ENCODE data around the gene CDK17. TPM values are rescaled to one million over a fixed set of nuclear protein-coding genes. Genes with fewer than 3 reads are reported as not detected.
"Not testable (repeated sequence)": the region's sequence is repeated elsewhere in the genome, so short reads cannot be mapped to it uniquely, and the experiment has no call there.

CDK17 gene
- total and polyA plus RNA-seq, 11 donors: 6.7 to 31.7 (median 22.9) TPM

DNA sequence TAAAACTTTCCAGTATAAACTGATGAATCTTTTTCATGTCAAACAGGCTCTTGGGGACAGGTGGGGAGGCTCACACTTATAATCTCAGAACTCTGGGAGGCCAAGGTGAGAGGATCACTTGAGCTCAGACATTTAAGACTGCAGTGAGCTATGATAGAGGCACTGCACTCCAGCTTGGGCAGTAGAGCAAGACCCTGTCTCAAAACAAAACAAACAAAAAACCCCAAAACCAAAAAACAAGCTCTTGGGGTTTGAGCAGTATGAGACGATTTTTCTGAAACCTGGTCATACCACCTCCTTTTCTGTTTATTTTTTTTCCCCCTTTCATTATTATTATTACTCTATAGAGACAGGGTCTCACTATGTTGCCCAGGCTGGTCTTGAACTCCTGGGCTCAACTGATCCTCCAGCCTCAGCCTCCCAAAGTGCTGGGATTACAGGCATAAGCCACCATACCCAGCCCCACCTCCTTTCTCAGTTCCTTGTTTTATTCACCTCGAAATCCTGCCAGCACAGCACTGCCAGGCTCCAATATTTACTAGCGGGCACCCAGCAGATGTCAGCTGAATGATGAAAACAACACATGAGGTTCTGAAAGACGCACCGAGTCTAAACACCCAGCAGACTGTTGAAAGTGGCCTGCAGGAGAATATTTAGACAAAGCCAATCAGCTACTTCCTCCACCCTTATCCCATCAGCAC is 19.5 kb upstream of the CDK17 start:
- intact Hi-C loops (cut with DNase I): no loop called here
- Histone ChIP-seq H3K9me3 (no peaks in the 10 kb centered on the region), H3K4me3 (no peak overlapping the region), H3K36me3 (no peaks in the 10 kb centered on the region), H3K27me3 (no peaks in the 10 kb centered on the region), H3K27ac (no peak overlapping the region), H3K4me1 (peaks cover 0 to 19% (median 0%) of the 10 kb centered on the region in 12 donors)
- 91 to 97% (median 94%) methylated on average over 5 of the region's 5 CpGs for WGBS, 4 donors
- ATAC-seq (no peak), DNase-seq (no peak)
- TF ChIP-seq, protein P1, sequence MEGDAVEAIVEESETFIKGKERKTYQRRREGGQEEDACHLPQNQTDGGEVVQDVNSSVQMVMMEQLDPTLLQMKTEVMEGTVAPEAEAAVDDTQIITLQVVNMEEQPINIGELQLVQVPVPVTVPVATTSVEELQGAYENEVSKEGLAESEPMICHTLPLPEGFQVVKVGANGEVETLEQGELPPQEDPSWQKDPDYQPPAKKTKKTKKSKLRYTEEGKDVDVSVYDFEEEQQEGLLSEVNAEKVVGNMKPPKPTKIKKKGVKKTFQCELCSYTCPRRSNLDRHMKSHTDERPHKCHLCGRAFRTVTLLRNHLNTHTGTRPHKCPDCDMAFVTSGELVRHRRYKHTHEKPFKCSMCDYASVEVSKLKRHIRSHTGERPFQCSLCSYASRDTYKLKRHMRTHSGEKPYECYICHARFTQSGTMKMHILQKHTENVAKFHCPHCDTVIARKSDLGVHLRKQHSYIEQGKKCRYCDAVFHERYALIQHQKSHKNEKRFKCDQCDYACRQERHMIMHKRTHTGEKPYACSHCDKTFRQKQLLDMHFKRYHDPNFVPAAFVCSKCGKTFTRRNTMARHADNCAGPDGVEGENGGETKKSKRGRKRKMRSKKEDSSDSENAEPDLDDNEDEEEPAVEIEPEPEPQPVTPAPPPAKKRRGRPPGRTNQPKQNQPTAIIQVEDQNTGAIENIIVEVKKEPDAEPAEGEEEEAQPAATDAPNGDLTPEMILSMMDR (IDR thresholded peaks at IDR 0.05): no peak
- TF ChIP-seq POLR2A (IDR thresholded peaks at IDR 0.05): no peak

DNA sequence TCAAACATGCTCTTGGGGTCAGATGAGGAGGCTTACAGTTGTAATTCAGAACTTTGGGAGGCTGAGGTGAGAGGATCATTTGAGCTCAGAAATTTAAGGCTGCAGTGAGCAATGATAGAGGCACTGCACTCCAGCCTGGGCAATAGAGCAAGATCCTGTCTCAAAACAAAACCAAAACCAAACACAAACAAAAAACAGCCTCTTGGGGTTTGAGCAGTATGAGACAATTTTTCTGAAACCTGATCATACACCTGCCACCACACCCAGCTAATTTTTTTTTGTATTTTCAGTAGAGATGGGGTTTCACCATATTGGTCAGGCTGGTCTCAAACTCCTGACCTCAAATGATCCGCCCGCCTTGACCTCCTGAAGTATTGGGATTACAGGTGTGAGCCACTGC is 17.4 kb upstream of the CDK17 start:
- H3K27me3 ChIP-seq; H3K36me3 ChIP-seq; DNase-seq; H3K4me3 ChIP-seq; H3K27ac ChIP-seq; ATAC-seq; intact Hi-C loops (cut with DNase I); H3K9me3 ChIP-seq: not testable (repeated sequence)
- H3K4me1 ChIP-seq: peaks cover 0 to 19% (median 0%) of the 10 kb centered on the region in 12 donors
- WGBS, 4 donors: 89 to 98% (median 94%) methylated on average over 2 of the region's 2 CpGs

DNA sequence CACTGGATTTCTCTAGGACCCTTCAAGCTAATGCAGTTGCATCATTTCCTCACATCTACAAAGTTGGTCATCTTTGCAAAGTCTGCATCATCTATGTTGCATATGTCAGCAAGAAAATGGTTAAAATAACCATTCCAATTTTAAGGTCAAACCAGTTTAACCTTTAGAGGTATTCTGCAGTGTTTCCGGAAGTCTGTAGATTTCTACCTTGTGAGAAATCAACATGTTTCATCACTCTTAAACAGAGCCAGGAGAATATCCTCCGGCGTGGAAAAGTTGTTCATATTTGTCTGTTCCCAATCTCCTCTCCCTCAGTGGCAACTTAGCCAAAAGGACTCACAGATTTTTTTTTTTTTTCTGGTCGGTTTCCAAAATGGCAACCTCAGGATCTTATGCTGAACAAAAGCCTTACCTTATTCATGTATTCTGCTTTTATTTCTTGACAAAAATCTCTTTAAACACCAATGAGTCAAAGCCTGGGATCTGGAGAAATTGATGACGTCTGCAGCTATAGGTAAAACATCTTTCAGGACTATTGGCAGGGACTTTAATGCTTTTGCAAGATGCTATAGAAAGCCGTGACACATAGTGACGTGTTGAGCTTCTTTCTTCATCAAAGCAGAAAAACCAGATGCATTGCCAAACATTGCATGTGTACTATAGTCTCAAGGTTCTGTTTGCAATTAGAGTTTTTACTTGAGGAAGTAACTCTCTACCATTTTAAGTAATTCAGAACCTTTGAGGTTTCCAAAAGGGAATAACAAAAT is 16.0 kb upstream of the CDK17 start:
- Histone ChIP-seq H3K27ac (no peak overlapping the region), H3K36me3 (no peaks in the 10 kb centered on the region), H3K4me3 (no peak overlapping the region), H3K27me3 (no peaks in the 10 kb centered on the region), H3K4me1 (peaks cover 0 to 13% (median 0%) of the 10 kb centered on the region in 12 donors), H3K9me3 (no peaks in the 10 kb centered on the region)
- no peak for TF ChIP-seq POLR2A (IDR thresholded peaks at IDR 0.05)
- TF ChIP-seq, protein P1 (IDR thresholded peaks at IDR 0.05): no peak
- WGBS, 4 donors: 83 to 87% (median 85%) methylated on average over 7 of the region's 7 CpGs
- DNase-seq (no peak), ATAC-seq (no peak)
- intact Hi-C loops (cut with DNase I): no loop called here

DNA sequence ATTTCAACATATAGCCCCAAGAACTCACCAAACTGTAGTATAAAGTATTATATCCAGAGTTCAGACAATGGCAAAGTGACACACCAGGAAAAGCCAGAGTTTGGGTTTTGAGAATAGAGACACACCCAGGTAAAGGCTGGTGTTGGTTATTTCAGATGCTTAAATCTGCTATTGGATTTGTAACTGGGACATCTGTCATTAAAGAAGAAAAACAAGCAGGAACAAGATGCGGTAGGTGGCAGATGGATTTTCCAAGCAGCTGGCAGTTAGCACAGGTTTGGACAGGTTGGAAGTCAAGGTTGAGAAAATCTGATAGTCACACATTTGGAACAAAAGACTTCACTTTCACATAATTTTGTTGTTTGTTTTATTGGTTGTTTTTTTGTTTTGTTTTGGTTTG is 14.4 kb upstream of the CDK17 start:
- 93 to 97% (median 95%) methylated on average over 1 of the region's 1 CpG for WGBS, 4 donors
- Histone ChIP-seq H3K4me1 (no peaks in the 10 kb centered on the region), H3K36me3 (no peaks in the 10 kb centered on the region), H3K9me3 (no peaks in the 10 kb centered on the region), H3K27me3 (no peaks in the 10 kb centered on the region), H3K4me3 (no peak overlapping the region), H3K27ac (no peak overlapping the region)
- TF ChIP-seq, protein P1 (IDR thresholded peaks at IDR 0.05): no peak
- no peak for TF ChIP-seq POLR2A (IDR thresholded peaks at IDR 0.05)
- no peak for ATAC-seq
- intact Hi-C loops (cut with DNase I): no loop called here
- no peak for DNase-seq
